Liver (tissue), 9 donors: ENCODE measurements around the gene NDUFA8. TPM values are rescaled to one million over a fixed set of nuclear protein-coding genes. Genes with fewer than 3 reads are reported as not detected.
A peak's percentile ranks its signal among the peaks of the same experiment; 100 is the strongest.

Experiments used
- DNase-seq: peaks from one replicate; pipeline ENCODE4 v3.0.0-alpha.2; 2017; ENCODE audit warnings: low spot score
- H3K27ac ChIP-seq, 2 donors: one replicate each; pipeline ENCODE4 v1.7.0; 2013; ENCODE audit warnings: inconsistent platforms in 2 of 2, low read length in 2 of 2, control low read depth in 1 of 2, low read depth in 1 of 2, mild to moderate bottlenecking in 1 of 2
- H3K27me3 ChIP-seq, 4 donors: one replicate each; pipeline versions ENCODE4 v1.6.1 to v1.7.0; 2013; ENCODE audit warnings: low read length in 3 of 4, inconsistent platforms in 1 of 4, mild to moderate bottlenecking in 1 of 4, moderate library complexity in 1 of 4; ENCODE audit not compliant: control insufficient read depth in 4 of 4, insufficient read depth in 4 of 4
- H3K36me3 ChIP-seq, 4 donors: one replicate each; pipeline versions ENCODE4 v1.6.1 to v1.7.0; 2013; ENCODE audit warnings: low read length in 3 of 4, mild to moderate bottlenecking in 3 of 4, low read depth in 1 of 4, moderate library complexity in 1 of 4; ENCODE audit not compliant: control insufficient read depth in 4 of 4, insufficient read depth in 3 of 4
- H3K4me1 ChIP-seq, 4 donors: one replicate each; pipeline versions ENCODE4 v1.6.1 to v1.7.0; 2013; ENCODE audit warnings: low read length in 3 of 4, mild to moderate bottlenecking in 3 of 4, moderate library complexity in 1 of 4; ENCODE audit not compliant: control insufficient read depth in 4 of 4, insufficient read depth in 4 of 4
- H3K4me3 ChIP-seq, 3 donors: one replicate each; pipeline versions ENCODE4 v1.6.1 to v1.7.0; 2013; ENCODE audit warnings: low read length in 3 of 3, control low read depth in 1 of 3, low read depth in 1 of 3, mild to moderate bottlenecking in 1 of 3
- H3K9ac ChIP-seq, 2 donors: one replicate each; pipeline ENCODE4 v1.7.0; 2013; ENCODE audit warnings: low read length in 2 of 2, mild to moderate bottlenecking in 2 of 2, moderate library complexity in 2 of 2, control low read depth in 1 of 2, low read depth in 1 of 2
- H3K9me3 ChIP-seq, 4 donors: one replicate each; pipeline versions ENCODE4 v1.6.1 to v1.7.0; 2013; ENCODE audit warnings: low read length in 3 of 4; ENCODE audit not compliant: control insufficient read depth in 4 of 4
- ATF3 ChIP-seq: IDR thresholded peaks from 2 replicates; pipeline ENCODE4 v1.6.1; 2016; ENCODE audit warnings: antibody characterized with exemption
- EGR1 ChIP-seq, 2 donors: IDR thresholded peaks; 2 replicates each; pipeline ENCODE4 v1.6.1; 2016 to 2018; ENCODE audit warnings: antibody characterized with exemption in 2 of 2, low read depth in 2 of 2
- FOXA1 ChIP-seq: IDR thresholded peaks from 2 replicates; pipeline ENCODE4 v1.6.1; 2016; ENCODE audit warnings: antibody characterized with exemption
- FOXA2 ChIP-seq: IDR thresholded peaks from 2 replicates; pipeline ENCODE4 v1.6.1; 2016; ENCODE audit warnings: antibody characterized with exemption
- GABPA ChIP-seq, 2 donors: IDR thresholded peaks in 1 of 2; conservative IDR thresholded peaks in 1 of 2; 2 replicates each; pipeline ENCODE4 v1.6.1; 2016; ENCODE audit warnings: antibody characterized with exemption in 2 of 2, mild to moderate bottlenecking in 1 of 2, moderate library complexity in 1 of 2
- HNF4A ChIP-seq, 2 donors: conservative IDR thresholded peaks; 2 replicates each; pipeline ENCODE4 v1.6.1; 2016; ENCODE audit warnings: antibody characterized with exemption in 2 of 2, mild to moderate bottlenecking in 2 of 2
- HNF4G ChIP-seq: IDR thresholded peaks from 2 replicates; pipeline ENCODE4 v1.6.1; 2016; ENCODE audit warnings: antibody characterized with exemption
- JUND ChIP-seq, 2 donors: IDR thresholded peaks; 2 replicates each; pipeline ENCODE4 v1.6.1; 2016; ENCODE audit warnings: antibody characterized with exemption in 2 of 2
- RAD21 ChIP-seq, 2 donors: IDR thresholded peaks; 2 replicates each; pipeline ENCODE4 v1.6.1; 2016; ENCODE audit warnings: antibody characterized with exemption in 2 of 2, mild to moderate bottlenecking in 2 of 2
- REST ChIP-seq: IDR thresholded peaks from 2 replicates; pipeline ENCODE4 v1.6.1; 2016; ENCODE audit warnings: antibody characterized with exemption, mild to moderate bottlenecking
- SP1 ChIP-seq: IDR thresholded peaks from 2 replicates; pipeline ENCODE4 v1.6.1; 2018; ENCODE audit warnings: antibody characterized with exemption, mild to moderate bottlenecking
- TAF1 ChIP-seq: conservative IDR thresholded peaks from 2 replicates; pipeline ENCODE4 v1.6.1; 2016; ENCODE audit warnings: antibody characterized with exemption, mild to moderate bottlenecking
- ZBTB33 ChIP-seq: IDR thresholded peaks from 2 replicates; pipeline ENCODE4 v1.6.1; 2016; ENCODE audit warnings: antibody characterized with exemption
- WGBS: extraction: QIAGEN DNeasy Blood & Tissue Kit; methylation state at CpG from one replicate; pipeline ENCODE4 v1.1.7; 2013; 5-methylcytosine and 5-hydroxymethylcytosine counted together
- polyA plus RNA-seq, 2 donors: library from polyadenylated mRNA; stranded (reverse) in 1 of 2; unstranded in 1 of 2; fragments of 200-250 nt in 1 of 2; fragments of >200 nt in 1 of 2; fragmentation: Nextera tagmentation in 1 of 2; extraction: Ambion mirVana in 1 of 2; gene quantifications; one replicate each; pipeline versions ENCODE4 v1.2.1 to v1.2.3, GENCODE V29; 2013 to 2015
- total RNA-seq, 2 donors: library from RNA; depleted of rRNA; stranded (reverse); fragments of >200 nt; gene quantifications; one replicate each; pipeline ENCODE4 v1.2.3, GENCODE V29; 2014
- TF ChIP-seq, protein P1 (sequence below): fragments of 150-350 bp; IDR thresholded peaks from 2 replicates; pipeline ENCODE4 v1.5.1; 2017; ENCODE audit warnings: improper control_type of control experiment, low read depth, low read length; ENCODE audit not compliant: missing input control
- TF ChIP-seq, protein P2 (sequence below): IDR thresholded peaks from 2 replicates; pipeline ENCODE4 v1.6.1; 2016; ENCODE audit warnings: antibody characterized with exemption
- donor health status: healthy.
- donor health status: healthy.
- donor health status: healthy.
- donor health status: healthy.
- donor health status: healthy.

NDUFA8 gene
- total and polyA plus RNA-seq, 4 donors = 24.9 to 51.9 (median 38.8) TPM

DNA sequence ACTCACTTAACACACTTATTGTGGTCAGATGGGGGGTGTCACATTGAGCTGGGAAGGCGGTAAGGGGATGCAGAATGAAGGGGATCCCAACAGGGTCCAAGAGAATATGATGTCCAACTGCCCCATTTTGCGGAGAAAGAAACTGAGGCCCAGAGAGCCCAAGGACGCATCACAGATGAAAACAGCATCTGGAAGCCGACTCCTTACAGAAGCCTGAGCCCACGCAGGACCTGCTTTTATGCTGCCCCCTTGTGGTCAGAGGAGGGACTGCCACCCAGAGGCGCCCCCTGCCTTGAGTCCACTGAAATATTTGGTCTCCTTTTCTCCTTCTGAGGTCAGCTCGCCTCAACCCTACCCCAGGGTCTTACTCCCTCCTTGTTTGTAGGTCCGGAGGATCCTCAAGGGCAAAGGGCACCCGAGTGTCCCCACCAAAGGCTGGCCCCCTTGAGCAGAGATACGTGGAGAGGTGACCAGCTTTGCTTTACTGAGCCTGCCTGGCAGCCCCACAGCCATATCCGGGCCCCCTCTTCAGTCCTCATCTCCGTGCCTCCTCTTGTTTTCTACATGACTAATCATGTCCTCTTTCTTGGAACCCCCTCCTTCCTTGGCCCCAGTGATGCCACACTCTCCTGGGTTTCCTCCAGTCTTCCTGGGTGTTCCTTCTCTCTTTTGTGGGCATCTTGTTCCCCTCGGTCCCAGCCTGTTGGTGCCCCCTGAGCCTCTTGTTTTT is 36.5 kb downstream of the NDUFA8 start:
- Histone ChIP-seq H3K27me3 (peaks cover 0 to 6% (median 3%) of the 10 kb centered on the region in 4 donors), H3K9ac (no peak overlapping the region)
- WGBS = 27% methylated on average over 13 of the region's 13 CpGs

GRCh38 chr9:122122468-122122867 is 37.1 kb downstream of the NDUFA8 start:
- no peak overlapping the region for H3K9ac ChIP-seq
- no peak for DNase-seq
- TF ChIP-seq FOXA2 = no peak
- TF ChIP-seq HNF4G = no peak
- no peak for TF ChIP-seq JUND (IDR thresholded peaks at IDR 0.05)
- no peak for TF ChIP-seq HNF4A (conservative IDR thresholded peaks at IDR 0.05)
- TF ChIP-seq EGR1 (IDR thresholded peaks at IDR 0.05; ENCODE audit: low read depth in 2 of 2) = no peak
- no peak for TF ChIP-seq SP1
- TF ChIP-seq TAF1 = no peak
- no peak for TF ChIP-seq ZBTB33
- no peak for TF ChIP-seq GABPA (IDR thresholded peaks at IDR 0.05 in 1 of 2, conservative IDR thresholded peaks at IDR 0.05 in 1 of 2)
- TF ChIP-seq, protein P1, sequence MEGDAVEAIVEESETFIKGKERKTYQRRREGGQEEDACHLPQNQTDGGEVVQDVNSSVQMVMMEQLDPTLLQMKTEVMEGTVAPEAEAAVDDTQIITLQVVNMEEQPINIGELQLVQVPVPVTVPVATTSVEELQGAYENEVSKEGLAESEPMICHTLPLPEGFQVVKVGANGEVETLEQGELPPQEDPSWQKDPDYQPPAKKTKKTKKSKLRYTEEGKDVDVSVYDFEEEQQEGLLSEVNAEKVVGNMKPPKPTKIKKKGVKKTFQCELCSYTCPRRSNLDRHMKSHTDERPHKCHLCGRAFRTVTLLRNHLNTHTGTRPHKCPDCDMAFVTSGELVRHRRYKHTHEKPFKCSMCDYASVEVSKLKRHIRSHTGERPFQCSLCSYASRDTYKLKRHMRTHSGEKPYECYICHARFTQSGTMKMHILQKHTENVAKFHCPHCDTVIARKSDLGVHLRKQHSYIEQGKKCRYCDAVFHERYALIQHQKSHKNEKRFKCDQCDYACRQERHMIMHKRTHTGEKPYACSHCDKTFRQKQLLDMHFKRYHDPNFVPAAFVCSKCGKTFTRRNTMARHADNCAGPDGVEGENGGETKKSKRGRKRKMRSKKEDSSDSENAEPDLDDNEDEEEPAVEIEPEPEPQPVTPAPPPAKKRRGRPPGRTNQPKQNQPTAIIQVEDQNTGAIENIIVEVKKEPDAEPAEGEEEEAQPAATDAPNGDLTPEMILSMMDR = no peak
- TF ChIP-seq REST = no peak
- no peak for TF ChIP-seq FOXA1
- TF ChIP-seq ATF3 = no peak
- no peak for TF ChIP-seq RAD21 (IDR thresholded peaks at IDR 0.05)
- 57% methylated on average over 6 of the region's 6 CpGs for WGBS
- peaks cover 0 to 6% (median 2%) of the 10 kb centered on the region in 4 donors for H3K27me3 ChIP-seq
- H3K4me3 ChIP-seq = no peak overlapping the region
- no peak overlapping the region for H3K27ac ChIP-seq
- H3K9me3 ChIP-seq = no peaks in the 10 kb centered on the region
- peaks cover 0 to 12% (median 3%) of the 10 kb centered on the region in 4 donors for H3K4me1 ChIP-seq
- no peaks in the 10 kb centered on the region for H3K36me3 ChIP-seq

More for the DNA sequence above, 36.5 kb downstream of the NDUFA8 start:
- Histone ChIP-seq H3K9me3 (no peaks in the 10 kb centered on the region), H3K36me3 (no peaks in the 10 kb centered on the region), H3K27ac (no peak overlapping the region), H3K4me3 (no peak overlapping the region), H3K4me1 (peaks cover 0 to 12% (median 3%) of the 10 kb centered on the region in 4 donors)
- DNase-seq = peak; percentile 86
- TF ChIP-seq RAD21 (IDR thresholded peaks at IDR 0.05) (peak; percentile 81 to 88), EGR1 (IDR thresholded peaks at IDR 0.05; ENCODE audit: low read depth in 2 of 2) (no peak), GABPA (IDR thresholded peaks at IDR 0.05 in 1 of 2, conservative IDR thresholded peaks at IDR 0.05 in 1 of 2) (no peak), HNF4G (no peak)
- TF ChIP-seq, protein P1 = peak; percentile 97
- TF ChIP-seq, protein P2, sequence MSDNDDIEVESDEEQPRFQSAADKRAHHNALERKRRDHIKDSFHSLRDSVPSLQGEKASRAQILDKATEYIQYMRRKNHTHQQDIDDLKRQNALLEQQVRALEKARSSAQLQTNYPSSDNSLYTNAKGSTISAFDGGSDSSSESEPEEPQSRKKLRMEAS = no peak
